SK-N-SH (cell line): ENCODE results near the gene DAB1. TPM values are rescaled to one million over a fixed set of nuclear protein-coding genes. Genes with fewer than 3 reads are reported as not detected.

Experiments used
- CTCF ChIA-PET: fragments of 300-600, 350-600 bp; formaldehyde crosslinking; extraction: SDS; loops from one replicate; lab custom pipeline; 2021; lab: Yijun Ruan, JAX
- POLR2A ChIA-PET: fragments of 350-600 bp; sonication (Branson Sonifier 250); formaldehyde crosslinking; extraction: SDS; loops from one replicate; lab custom pipeline; 2020; ENCODE audit warnings: antibody characterized with exemption, inconsistent platforms; lab: Yijun Ruan, JAX
- DNase-seq: peaks from one replicate; pipeline ENCODE4 v3.0.0; 2012
- H2AFZ ChIP-seq: fragments of 200-600 bp; sonication (generic); 2 replicates; pipeline ENCODE4 v1.8.1; 2016; ENCODE audit warnings: antibody characterized with exemption, mild to moderate bottlenecking, low read depth
- H3F3A ChIP-seq: fragments of 200-600 bp; sonication (generic); replicated peaks from 2 replicates; pipeline ENCODE3; 2016; ENCODE audit warnings: antibody characterized with exemption, mild to moderate bottlenecking; ENCODE audit not compliant: insufficient read depth
- H3K27ac ChIP-seq, 2 experiments: fragments of 200-500 bp in 1 of 2; fragments of 200-600 bp in 1 of 2; sonication (Bioruptor generic) in 1 of 2; sonication (generic), shearing (Covaris generic) in 1 of 2; 2 replicates each; pipeline versions ENCODE4 v1.5.1 to v1.6.1; 2014 to 2016; ENCODE audit warnings: low read depth in 2 of 2, inconsistent platforms in 1 of 2, low read length in 1 of 2, mild to moderate bottlenecking in 1 of 2, mixed read lengths in 1 of 2
- H3K27me3 ChIP-seq: fragments of 200-600 bp; sonication (generic), shearing (Covaris generic); 2 replicates; pipeline ENCODE4 v1.6.1; 2016; ENCODE audit warnings: mixed run types; ENCODE audit not compliant: insufficient read depth
- H3K36me3 ChIP-seq, 2 experiments: fragments of 200-500 bp in 1 of 2; fragments of 200-600 bp in 1 of 2; sonication (Bioruptor generic) in 1 of 2; sonication (generic) in 1 of 2; replicated peaks in 1 of 2; 2 replicates each; pipeline versions ENCODE3 to v1.5.1; 2014 to 2016; ENCODE audit warnings: low read length in 1 of 2, mild to moderate bottlenecking in 1 of 2; ENCODE audit not compliant: insufficient read depth in 2 of 2, control insufficient read depth in 1 of 2
- H3K4me1 ChIP-seq, 2 experiments: fragments of 200-500 bp in 1 of 2; fragments of 200-600 bp in 1 of 2; sonication (Bioruptor generic) in 1 of 2; sonication (generic), shearing (Covaris generic) in 1 of 2; 2 replicates each; pipeline versions ENCODE4 v1.5.1 to v1.6.1; 2014 to 2016; ENCODE audit warnings: low read depth in 1 of 2, low read length in 1 of 2, mixed run types in 1 of 2; ENCODE audit not compliant: insufficient read depth in 2 of 2, control insufficient read depth in 1 of 2
- H3K4me2 ChIP-seq: fragments of 200-600 bp; sonication (generic), shearing (Covaris generic); 2 replicates; pipeline ENCODE4 v1.6.1; 2017; ENCODE audit warnings: mixed run types
- H3K4me3 ChIP-seq, 2 experiments: fragments of 200-500 bp in 1 of 2; fragments of 200-600 bp in 1 of 2; sonication (Bioruptor generic) in 1 of 2; sonication (generic), shearing (Covaris generic) in 1 of 2; 2 replicates each; pipeline versions ENCODE4 v1.5.1 to v1.8.1; 2014 to 2016; ENCODE audit warnings: low read depth in 2 of 2, inconsistent platforms in 1 of 2, low read length in 1 of 2, mild to moderate bottlenecking in 1 of 2, mixed read lengths in 1 of 2, moderate library complexity in 1 of 2
- H3K79me2 ChIP-seq: fragments of 200-600 bp; sonication (generic); 2 replicates; pipeline ENCODE4 v1.8.1; 2017; ENCODE audit warnings: mild to moderate bottlenecking; ENCODE audit not compliant: insufficient read depth
- H3K9ac ChIP-seq: fragments of 200-600 bp; sonication (generic); 2 replicates; pipeline ENCODE4 v1.6.1; 2017; ENCODE audit warnings: mixed run types
- H3K9me2 ChIP-seq: fragments of 200-600 bp; sonication (generic); 2 replicates; pipeline ENCODE4 v1.6.1; 2017; ENCODE audit warnings: mixed run types
- H3K9me3 ChIP-seq: fragments of 200-600 bp; sonication (generic); 2 replicates; pipeline ENCODE4 v1.6.1; 2017; ENCODE audit warnings: mixed run types, mild to moderate bottlenecking, moderate library complexity
- H4K20me1 ChIP-seq: fragments of 200-600 bp; sonication (generic); 2 replicates; pipeline ENCODE4 v1.6.1; 2017; ENCODE audit warnings: mild to moderate bottlenecking, mixed run types; ENCODE audit not compliant: insufficient read depth
- CHD2 ChIP-seq: fragments of 150-350 bp; IDR thresholded peaks from 2 replicates; pipeline ENCODE4 v1.6.1; 2018; ENCODE audit warnings: low read length; ENCODE audit not compliant: partially characterized antibody
- ELF1 ChIP-seq: IDR thresholded peaks from 2 replicates; pipeline ENCODE4 v1.4.0; 2012
- EP300 ChIP-seq, 2 experiments: IDR thresholded peaks; 2 replicates each; pipeline versions ENCODE4 v1.4.0 to v1.6.1; 2012; ENCODE audit warnings: borderline replicate concordance in 1 of 2, low read depth in 1 of 2, low read length in 1 of 2
- EZH2phosphoT487 ChIP-seq: fragments of 200-600 bp; sonication (generic); IDR thresholded peaks from 2 replicates; pipeline ENCODE4 v1.6.1; 2017; ENCODE audit warnings: low read depth, mixed run types, mild to moderate bottlenecking, antibody characterized with exemption, moderate library complexity, borderline replicate concordance
- FOSL2 ChIP-seq: IDR thresholded peaks from 2 replicates; pipeline ENCODE4 v1.4.0; 2012; ENCODE audit warnings: low read depth, mild to moderate bottlenecking, moderate library complexity, borderline replicate concordance
- FOXM1 ChIP-seq: IDR thresholded peaks from 2 replicates; pipeline ENCODE4 v1.4.0; 2012; ENCODE audit warnings: low read depth, mild to moderate bottlenecking
- GABPA ChIP-seq: IDR thresholded peaks from 2 replicates; pipeline ENCODE4 v1.4.0; 2012; ENCODE audit warnings: low read depth, mild to moderate bottlenecking
- GATA2 ChIP-seq: sonication (generic); formaldehyde crosslinking; IDR thresholded peaks from 2 replicates; pipeline ENCODE4 v1.5.0; 2020; ENCODE audit warnings: mild to moderate bottlenecking, missing genetic modification reagents
- IRF3 ChIP-seq: fragments of 150-350 bp; IDR thresholded peaks from 2 replicates; pipeline ENCODE4 v1.6.1; 2016; ENCODE audit warnings: mild to moderate bottlenecking, low read depth, low read length
- JUND ChIP-seq: IDR thresholded peaks from 2 replicates; pipeline ENCODE4 v1.4.0; 2012
- MAX ChIP-seq: IDR thresholded peaks from 2 replicates; pipeline ENCODE4 v1.4.0; 2012; ENCODE audit warnings: low read depth
- MEF2A ChIP-seq: IDR thresholded peaks from 2 replicates; pipeline ENCODE4 v1.4.0; 2012; ENCODE audit warnings: low read depth, borderline replicate concordance
- MXI1 ChIP-seq: IDR thresholded peaks from 2 replicates; pipeline ENCODE4 v1.6.1; 2012; ENCODE audit warnings: mild to moderate bottlenecking, low read depth, low read length, improper control_type of control experiment
- POLR2AphosphoS5 ChIP-seq: IDR thresholded peaks from 2 replicates; pipeline ENCODE4 v1.6.1; 2012; ENCODE audit warnings: low read depth, low read length
- RCOR1 ChIP-seq: fragments of 150-350 bp; IDR thresholded peaks from 2 replicates; pipeline ENCODE4 v1.6.1; 2017; ENCODE audit warnings: antibody characterized with exemption, low read length
- RFX5 ChIP-seq: IDR thresholded peaks from 2 replicates; pipeline ENCODE4 v1.6.1; 2012; ENCODE audit warnings: mild to moderate bottlenecking, improper control_type of control experiment, low read length
- RXRA ChIP-seq: IDR thresholded peaks from 2 replicates; pipeline ENCODE4 v1.4.0; 2012; ENCODE audit warnings: low read depth, mild to moderate bottlenecking, borderline replicate concordance
- SIN3A ChIP-seq: IDR thresholded peaks from 2 replicates; pipeline ENCODE4 v1.6.1; 2012; ENCODE audit warnings: low read depth, mild to moderate bottlenecking, low read length, moderate library complexity, borderline replicate concordance
- SMC3 ChIP-seq: IDR thresholded peaks from 2 replicates; pipeline ENCODE4 v1.6.1; 2012; ENCODE audit warnings: low read depth, low read length, improper control_type of control experiment
- TCF12 ChIP-seq: IDR thresholded peaks from 2 replicates; pipeline ENCODE4 v1.4.0; 2012
- USF1 ChIP-seq: IDR thresholded peaks from 2 replicates; pipeline ENCODE4 v1.4.0; 2012; ENCODE audit warnings: low read depth, borderline replicate concordance
- USF2 ChIP-seq: fragments of 150-350 bp; IDR thresholded peaks from 2 replicates; pipeline ENCODE4 v1.6.1; 2017; ENCODE audit warnings: antibody characterized with exemption, low read length, low read depth, borderline replicate concordance
- YY1 ChIP-seq: IDR thresholded peaks from 2 replicates; pipeline ENCODE4 v1.4.0; 2012; ENCODE audit warnings: low read depth, mild to moderate bottlenecking
- WGBS: methylation state at CpG from one replicate; pipeline ENCODE4 v1.1.6; 2017; ENCODE audit warnings: low lambda C conversion rate; 5-methylcytosine and 5-hydroxymethylcytosine counted together
- polyA plus RNA-seq, 3 experiments: library from polyadenylated mRNA; depleted of rRNA; stranded (reverse); fragments of >200 nt; gene quantifications; 2 replicates each; pipeline ENCODE4 v1.2.3, GENCODE V29; 2012

The DAB1 gene
- polyA plus RNA-seq, 1 of the 3 experiments (the other 2 are of a cell fraction), result 2.9 TPM

- Histone ChIP-seq H3K36me3 (no peaks in the 10 kb centered on the region), H3K9ac (no peak overlapping the region), H3K79me2 (no peaks in the 10 kb centered on the region), H4K20me1 (no peaks in the 10 kb centered on the region), H3K9me3 (no peaks in the 10 kb centered on the region), H3K27me3 (no peaks in the 10 kb centered on the region), H3F3A (no peaks in the 10 kb centered on the region), H3K4me1 (peaks cover 0 to 17% of the 10 kb centered on the region in 2 experiments; a peak in 2 of 4 replicates), H3K4me2 (no peak overlapping the region), H2AFZ (no peak overlapping the region), H3K4me3 (no peak overlapping the region), H3K9me2 (no peaks in the 10 kb centered on the region)
- WGBS, result 94% methylated on average over 2 of the region's 4 CpGs
- no peak for DNase-seq
- ChIA-PET POLR2A (no interaction called here), CTCF (no interaction called here)
- TF ChIP-seq MAX, result no peak
- TF ChIP-seq ELF1, result no peak
- TF ChIP-seq GABPA, result no peak
- no peak for TF ChIP-seq CHD2
- TF ChIP-seq MXI1, result no peak
- TF ChIP-seq USF1, result no peak
- no peak for TF ChIP-seq USF2
- TF ChIP-seq YY1, result no peak
- TF ChIP-seq IRF3, result no peak
- TF ChIP-seq EP300 (IDR thresholded peaks at IDR 0.05; ENCODE audit: borderline replicate concordance in 1 of 2, low read depth in 1 of 2, low read length in 1 of 2), result no peak
- no peak for TF ChIP-seq RFX5
- TF ChIP-seq, all 33 proteins: peak for 0
- H3K27ac ChIP-seq, result no peak overlapping the region
These were observed 263.3 kb downstream of the DAB1 start for GRCh38 chr1:57160594-57160993.

- no peaks in the 10 kb centered on the region for H3K79me2 ChIP-seq
- H3K36me3 ChIP-seq, result no peaks in the 10 kb centered on the region
- POLR2A ChIA-PET, result no interaction called here
- H3K9ac ChIP-seq, result no peak overlapping the region
- no peaks in the 10 kb centered on the region for H3K9me3 ChIP-seq
- peak; percentile 9 for DNase-seq
- TF ChIP-seq FOXM1 (no peak), EP300 (IDR thresholded peaks at IDR 0.05; ENCODE audit: borderline replicate concordance in 1 of 2, low read depth in 1 of 2, low read length in 1 of 2) (0 out of 4 replicates have a peak, but pooled peaks have one; percentile 13), RXRA (no peak), GATA2 (CRISPR knock-in tag) (peak; percentile 15; the same call in 1 of the 2 replicates), USF2 (no peak), RFX5 (no peak), RCOR1 (peak; percentile 27; the same call in 1 of the 2 replicates), FOSL2 (peak; percentile 20; the same call in 1 of the 2 replicates), POLR2AphosphoS5 (0 out of 2 replicates have a peak, but pooled peaks have one; percentile 18), YY1 (no peak), USF1 (no peak), ELF1 (no peak), SIN3A (no peak), JUND (peak; percentile 38), EZH2phosphoT487 (no peak), MXI1 (no peak), SMC3 (no peak), MEF2A (no peak), TCF12 (peak; percentile 81)
- TF ChIP-seq, all 33 proteins: peak for 7
- H3K9me2 ChIP-seq, result no peaks in the 10 kb centered on the region
- H3K27me3 ChIP-seq, result no peaks in the 10 kb centered on the region
- 5% methylated on average over 1 of the region's 1 CpG for WGBS
- no peaks in the 10 kb centered on the region for H4K20me1 ChIP-seq
- H3K4me3 ChIP-seq, result no peak overlapping the region
- no peak overlapping the region for H2AFZ ChIP-seq
- CTCF ChIA-PET, result no interaction called here
- peak overlapping the region in 1 of 2 experiments; percentile 34; a peak in 1 of 4 replicates for H3K27ac ChIP-seq
- H3K4me2 ChIP-seq, result no peak overlapping the region
- no peaks in the 10 kb centered on the region for H3F3A ChIP-seq
- H3K4me1 ChIP-seq, result peaks cover 0 to 17% of the 10 kb centered on the region in 2 experiments; a peak in 2 of 4 replicates
These were observed 265.3 kb downstream of the DAB1 start for GRCh38 chr1:57158604-57158998.
